GM12892 (cell line): ENCODE measurements around the gene TMEM221.

Experiments used
- POLR2A ChIP-seq: IDR thresholded peaks from 2 replicates; pipeline ENCODE4 v1.6.1; 2011; ENCODE audit warnings: low read depth, low read length, control low read depth
- POLR2AphosphoS5 ChIP-seq: IDR thresholded peaks from 2 replicates; pipeline ENCODE4 v1.6.1; 2011; ENCODE audit warnings: low read depth, low read length, control low read depth
- TAF1 ChIP-seq: IDR thresholded peaks from 2 replicates; pipeline ENCODE4 v1.6.1; 2011; ENCODE audit warnings: low read depth, mild to moderate bottlenecking, control low read depth, low read length, borderline replicate concordance

GRCh38 chr19:17436094-17436873, 12.2 kb downstream of the TMEM221 start:
- no peak for TF ChIP-seq POLR2A
- no peak for TF ChIP-seq POLR2AphosphoS5
- TF ChIP-seq TAF1 = no peak
